DND-41 (cell line): ENCODE data around the gene YRDC.

Experiments used
- CTCF ChIP-seq: IDR thresholded peaks from 2 replicates; pipeline ENCODE4 v1.5.1; 2012; ENCODE audit warnings: borderline replicate concordance, low read length, moderate library complexity, mild to moderate bottlenecking; ENCODE audit not compliant: poor library complexity, severe bottlenecking; ENCODE audit errors: extremely low read depth
- EZH2 ChIP-seq: IDR thresholded peaks from 3 replicates; pipeline ENCODE4 v1.6.1; 2012; ENCODE audit warnings: borderline replicate concordance, low read depth, mild to moderate bottlenecking, moderate library complexity, low read length, inconsistent platforms; ENCODE audit not compliant: severe bottlenecking

- TF ChIP-seq CTCF (no peak), EZH2 (no peak)
Observed at GRCh38 chr1:37807220-37807554, 821 bp downstream of the YRDC start.
